NCI-H69 (cell line): ENCODE results near the gene TAF1.
"Not testable (repeated sequence)": the region's sequence is repeated elsewhere in the genome, so short reads cannot be mapped to it uniquely, and the experiment has no call there.

Source experiments
- DNase-seq: peaks from one replicate; lab custom pipeline; 2025; lab: John Stamatoyannopoulos, UW

Gene TAF1, protein sequence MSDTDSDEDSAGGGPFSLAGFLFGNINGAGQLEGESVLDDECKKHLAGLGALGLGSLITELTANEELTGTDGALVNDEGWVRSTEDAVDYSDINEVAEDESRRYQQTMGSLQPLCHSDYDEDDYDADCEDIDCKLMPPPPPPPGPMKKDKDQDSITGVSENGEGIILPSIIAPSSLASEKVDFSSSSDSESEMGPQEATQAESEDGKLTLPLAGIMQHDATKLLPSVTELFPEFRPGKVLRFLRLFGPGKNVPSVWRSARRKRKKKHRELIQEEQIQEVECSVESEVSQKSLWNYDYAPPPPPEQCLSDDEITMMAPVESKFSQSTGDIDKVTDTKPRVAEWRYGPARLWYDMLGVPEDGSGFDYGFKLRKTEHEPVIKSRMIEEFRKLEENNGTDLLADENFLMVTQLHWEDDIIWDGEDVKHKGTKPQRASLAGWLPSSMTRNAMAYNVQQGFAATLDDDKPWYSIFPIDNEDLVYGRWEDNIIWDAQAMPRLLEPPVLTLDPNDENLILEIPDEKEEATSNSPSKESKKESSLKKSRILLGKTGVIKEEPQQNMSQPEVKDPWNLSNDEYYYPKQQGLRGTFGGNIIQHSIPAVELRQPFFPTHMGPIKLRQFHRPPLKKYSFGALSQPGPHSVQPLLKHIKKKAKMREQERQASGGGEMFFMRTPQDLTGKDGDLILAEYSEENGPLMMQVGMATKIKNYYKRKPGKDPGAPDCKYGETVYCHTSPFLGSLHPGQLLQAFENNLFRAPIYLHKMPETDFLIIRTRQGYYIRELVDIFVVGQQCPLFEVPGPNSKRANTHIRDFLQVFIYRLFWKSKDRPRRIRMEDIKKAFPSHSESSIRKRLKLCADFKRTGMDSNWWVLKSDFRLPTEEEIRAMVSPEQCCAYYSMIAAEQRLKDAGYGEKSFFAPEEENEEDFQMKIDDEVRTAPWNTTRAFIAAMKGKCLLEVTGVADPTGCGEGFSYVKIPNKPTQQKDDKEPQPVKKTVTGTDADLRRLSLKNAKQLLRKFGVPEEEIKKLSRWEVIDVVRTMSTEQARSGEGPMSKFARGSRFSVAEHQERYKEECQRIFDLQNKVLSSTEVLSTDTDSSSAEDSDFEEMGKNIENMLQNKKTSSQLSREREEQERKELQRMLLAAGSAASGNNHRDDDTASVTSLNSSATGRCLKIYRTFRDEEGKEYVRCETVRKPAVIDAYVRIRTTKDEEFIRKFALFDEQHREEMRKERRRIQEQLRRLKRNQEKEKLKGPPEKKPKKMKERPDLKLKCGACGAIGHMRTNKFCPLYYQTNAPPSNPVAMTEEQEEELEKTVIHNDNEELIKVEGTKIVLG (N-terminal part only)

DNA sequence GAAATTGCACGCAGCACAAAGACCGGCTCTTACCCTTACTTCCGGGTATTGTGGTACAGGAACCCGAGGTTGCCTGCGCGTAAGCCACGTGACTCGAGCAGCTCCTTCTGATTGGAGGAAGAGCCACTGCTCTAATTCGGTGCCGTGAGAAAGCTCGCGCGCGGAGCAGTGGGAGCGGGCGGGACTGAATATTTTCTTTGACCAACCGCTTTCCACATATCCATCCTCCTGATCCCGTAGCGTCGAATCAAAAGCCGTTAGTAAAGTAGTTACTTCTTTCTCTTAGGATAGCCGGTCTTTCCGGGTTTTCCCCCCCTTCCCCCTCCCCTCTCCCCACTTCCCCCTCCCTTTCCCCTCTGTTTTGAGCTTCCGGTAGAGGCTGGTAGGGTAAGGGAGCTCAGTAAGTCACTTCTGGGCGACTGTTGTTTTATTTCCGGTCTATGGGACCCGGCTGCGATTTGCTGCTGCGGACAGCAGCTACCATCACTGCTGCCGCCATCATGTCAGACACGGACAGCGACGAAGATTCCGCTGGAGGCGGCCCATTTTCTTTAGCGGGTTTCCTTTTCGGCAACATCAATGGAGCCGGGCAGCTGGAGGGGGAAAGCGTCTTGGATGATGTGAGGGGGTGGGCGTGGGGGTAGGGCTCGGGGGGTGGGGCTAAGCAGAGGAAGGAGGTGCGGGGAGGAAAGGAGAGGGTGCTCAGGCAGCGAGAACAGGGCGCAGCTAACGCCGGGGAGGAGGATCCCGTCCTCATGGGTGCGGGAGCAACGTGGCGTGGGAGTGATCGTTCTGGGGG, at the start of gene TAF1:
Gene TAF1, plus strand, starts transcription at position 483 of the 799 bp plus-strand sequence. Its CDS starts 18 bp downstream, at position 501.
- DNase-seq = peak; percentile 97

GRCh38 chrX:71316959-71317358, 49.2 kb upstream of the TAF1 start:
- DNase-seq = not testable (repeated sequence)

- DNase-seq = no peak
These were observed 46.0 kb upstream of the TAF1 start for GRCh38 chrX:71320126-71320525.

DNA sequence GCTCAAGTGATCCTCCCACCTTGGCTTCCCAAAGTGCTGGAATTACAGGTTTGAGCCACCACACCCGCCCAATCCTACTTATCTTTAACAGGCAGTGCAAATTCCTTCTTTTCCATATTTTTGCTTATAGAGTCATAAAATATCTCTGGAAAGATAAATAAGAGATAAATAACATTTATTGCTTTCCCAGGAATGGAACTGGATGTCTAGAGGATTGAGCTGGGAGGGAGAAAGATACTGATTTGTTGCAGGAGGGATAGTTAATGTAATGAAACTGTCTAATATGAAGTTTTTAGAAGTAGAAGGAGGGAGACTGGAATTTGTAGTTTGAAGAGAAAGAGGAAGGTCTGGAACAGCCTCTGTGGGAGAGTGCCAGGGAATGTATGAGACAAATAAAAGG, 44.4 kb upstream of the TAF1 start:
- DNase-seq = no peak

DNA sequence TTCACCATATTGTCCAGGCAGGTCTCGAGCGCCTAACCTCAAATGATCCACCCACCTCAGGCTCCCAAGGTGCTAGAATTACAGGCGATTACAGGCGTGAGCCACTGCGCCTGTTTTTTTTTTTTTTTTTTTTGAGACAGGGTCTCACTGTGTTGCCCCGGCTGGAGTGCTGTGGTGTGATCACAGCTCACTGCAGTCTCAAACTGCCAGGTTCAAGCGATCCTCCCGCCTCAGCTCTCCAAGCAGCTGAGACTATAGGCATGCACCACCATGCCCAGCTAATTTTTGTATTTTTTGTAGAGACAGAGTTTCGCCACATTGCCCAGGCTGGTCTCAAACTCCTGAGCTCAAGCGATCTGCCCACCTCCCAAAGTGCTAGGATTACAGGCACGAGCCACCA, 41.7 kb upstream of the TAF1 start:
- not testable (repeated sequence) for DNase-seq

GRCh38 chrX:71326394-71326793, 39.8 kb upstream of the TAF1 start:
- no peak for DNase-seq

DNA sequence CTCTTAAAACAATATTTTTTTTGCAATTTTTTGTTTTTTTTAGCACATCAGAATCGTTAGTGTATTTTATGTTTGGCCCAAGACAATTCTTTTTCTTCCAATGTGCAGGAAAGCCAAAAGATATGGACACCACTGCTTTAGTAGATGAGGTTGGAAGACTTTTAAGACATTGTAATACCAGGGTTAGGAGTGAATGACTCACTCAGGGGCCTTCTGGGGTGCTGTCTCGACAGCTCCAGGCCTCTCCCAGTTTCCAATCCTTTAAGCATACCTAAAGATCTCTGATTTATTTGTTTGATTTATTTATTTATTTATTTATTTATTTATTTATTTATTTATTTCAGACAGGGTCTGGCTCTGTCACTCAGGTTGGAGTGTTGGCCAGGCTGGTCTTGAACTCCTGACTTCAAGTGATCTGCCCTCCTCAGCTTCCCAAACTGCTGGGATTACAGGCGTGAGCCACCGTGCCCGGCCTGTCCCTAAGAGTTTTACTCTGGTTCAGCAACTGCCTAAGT, 16.9 kb upstream of the TAF1 start:
- not testable (repeated sequence) for DNase-seq

GRCh38 chrX:71349867-71350266, 16.3 kb upstream of the TAF1 start:
- not testable (repeated sequence) for DNase-seq

DNA sequence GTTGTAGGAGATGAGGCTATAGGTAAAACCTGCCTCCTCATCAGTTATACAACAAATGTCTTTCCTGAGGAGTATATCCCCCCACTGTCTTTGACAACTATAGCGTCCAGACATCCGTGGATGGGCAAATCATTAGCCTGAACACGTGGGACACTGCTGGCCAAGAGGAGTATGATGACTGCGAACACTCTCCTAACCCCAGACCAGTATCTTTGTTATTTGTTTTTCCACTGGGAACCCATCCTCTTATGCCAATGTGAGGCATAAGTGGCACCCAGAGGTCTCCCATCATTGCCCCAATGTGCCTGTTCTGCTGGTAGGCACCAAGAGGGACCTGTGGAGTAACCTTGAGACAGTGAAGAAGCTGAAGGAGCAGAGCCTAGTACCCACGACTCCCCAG, 13.7 kb upstream of the TAF1 start:
- not testable (repeated sequence) for DNase-seq

GRCh38 chrX:71364221-71364620, 1.9 kb upstream of the TAF1 start:
- DNase-seq = no peak

DNA sequence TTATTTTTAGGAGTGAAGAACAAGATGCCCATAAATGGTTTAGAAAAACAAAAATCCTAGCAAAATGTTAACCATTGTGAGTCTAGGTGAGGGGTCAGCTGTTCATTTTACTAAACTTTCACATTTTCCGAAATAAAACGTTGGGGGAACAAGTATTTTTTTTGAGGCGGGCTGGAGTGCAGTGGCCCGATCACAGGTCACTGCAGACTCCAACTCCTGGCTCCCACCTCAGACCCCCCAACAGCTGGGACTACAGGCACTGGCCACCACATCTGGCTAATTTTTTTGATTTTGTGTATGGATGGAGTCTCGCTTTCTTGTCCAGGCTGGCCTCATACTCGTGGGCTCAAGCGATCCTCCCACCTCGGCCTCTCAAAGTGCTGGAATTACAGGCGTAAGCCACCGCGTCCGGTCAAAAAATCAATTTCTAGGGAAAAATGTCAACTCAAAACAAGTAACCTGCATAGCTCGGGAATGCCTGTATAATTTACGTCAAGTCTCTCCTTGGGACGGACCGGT, 742 bp upstream of the TAF1 start:
- no peak for DNase-seq

- DNase-seq = peak; percentile 41
These were observed 608 bp downstream of the TAF1 start for GRCh38 chrX:71366674-71367256.

DNA sequence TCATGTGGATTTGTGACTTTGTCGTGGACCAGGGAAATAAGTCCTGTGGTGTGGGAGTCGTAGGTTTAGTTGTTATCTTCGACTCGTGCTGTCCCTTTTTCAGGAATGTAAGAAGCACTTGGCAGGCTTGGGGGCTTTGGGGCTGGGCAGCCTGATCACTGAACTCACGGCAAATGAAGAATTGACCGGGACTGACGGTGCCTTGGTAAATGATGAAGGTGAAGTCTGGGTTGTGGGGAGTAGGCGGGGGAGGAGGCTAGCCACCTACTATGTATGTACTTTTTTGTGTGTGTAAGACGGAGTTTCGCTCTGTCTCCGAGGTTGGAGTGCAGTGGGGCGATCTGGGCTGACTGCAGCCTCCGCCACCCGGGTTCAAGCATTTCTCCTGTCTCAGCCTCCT, 1.2 kb downstream of the TAF1 start:
- no peak for DNase-seq

DNA sequence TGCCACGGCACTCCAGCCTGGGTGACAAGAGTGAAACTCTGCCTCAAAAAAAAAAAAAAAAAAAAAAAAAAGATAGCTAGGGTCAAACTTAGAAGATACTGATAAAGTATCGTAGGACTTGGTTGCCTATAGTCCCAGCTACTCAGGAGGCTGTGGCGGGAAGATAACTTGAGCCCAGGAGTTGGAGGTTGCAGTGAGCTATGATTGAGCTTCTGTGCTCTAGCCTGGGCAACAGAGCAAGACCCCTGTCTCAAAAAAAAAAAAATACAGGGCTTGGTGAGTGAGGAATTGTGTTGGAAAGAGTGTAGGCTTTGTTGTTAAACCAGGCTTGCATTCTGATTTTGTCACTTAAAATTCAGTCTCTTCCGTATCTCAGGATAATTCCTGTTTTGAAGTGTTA, 6.2 kb downstream of the TAF1 start:
- no peak for DNase-seq

DNA sequence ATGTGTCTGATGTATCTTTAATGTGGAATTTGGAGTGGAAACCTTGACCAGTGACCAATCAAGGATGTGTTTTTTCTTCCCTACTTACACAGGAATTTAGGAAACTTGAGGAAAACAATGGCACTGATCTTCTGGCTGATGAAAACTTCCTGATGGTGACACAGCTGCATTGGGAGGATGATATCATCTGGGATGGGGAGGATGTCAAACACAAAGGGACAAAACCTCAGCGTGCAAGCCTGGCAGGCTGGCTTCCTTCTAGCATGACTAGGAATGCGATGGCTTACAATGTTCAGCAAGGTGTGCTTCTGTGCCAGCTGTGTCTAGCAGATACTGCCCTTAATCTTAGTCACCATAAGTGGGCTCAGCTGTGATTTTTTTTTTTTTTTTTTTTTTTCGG, 12.6 kb downstream of the TAF1 start:
- no peak for DNase-seq

- DNase-seq = not testable (repeated sequence)
These were observed 25.6 kb downstream of the TAF1 start for GRCh38 chrX:71391725-71392124.

GRCh38 chrX:71393919-71394318, 27.8 kb downstream of the TAF1 start:
- DNase-seq = no peak

DNA sequence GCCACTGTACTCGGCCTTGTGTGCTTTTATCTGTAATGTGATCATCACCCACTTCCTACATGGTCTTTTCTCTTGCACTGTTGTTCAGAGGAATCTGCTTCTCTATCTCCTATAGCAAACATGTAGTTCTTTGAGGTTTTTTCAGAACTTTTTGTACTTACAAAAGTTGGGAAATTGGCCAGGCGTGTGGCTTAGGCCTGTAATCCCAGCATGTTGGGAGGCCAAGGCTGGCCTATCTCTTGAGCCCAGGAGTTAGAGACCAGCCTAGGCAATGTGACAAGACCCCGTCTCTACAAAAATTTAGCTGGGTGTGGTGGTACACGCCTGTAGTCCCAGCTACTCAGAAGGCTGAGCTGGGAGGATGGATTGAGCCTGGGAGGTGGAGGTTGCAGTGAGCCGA, 30.4 kb downstream of the TAF1 start:
- DNase-seq = no peak

GRCh38 chrX:71400710-71401109, 34.6 kb downstream of the TAF1 start:
- no peak for DNase-seq

- DNase-seq = not testable (repeated sequence)
These were observed 50.1 kb downstream of the TAF1 start for GRCh38 chrX:71416260-71416659.
